Left ventricle myocardium superior (tissue), 1 donor: ENCODE results near the gene CDC42BPB. TPM values are rescaled to one million over a fixed set of nuclear protein-coding genes. Genes with fewer than 3 reads are reported as not detected.

Experiments used
- ATAC-seq: fragments of 200-7000 bp; cut with Tn5 transposase; one replicate; pipeline ENCODE4 v1.9.1; 2020; ENCODE audit warnings: mild to moderate bottlenecking, moderate library complexity
- DNase-seq: peaks from one replicate; pipeline ENCODE4 v3.0.0-alpha.2; 2020
- intact Hi-C: fragments of 100-400 bp; cut with micrococcal nuclease; formaldehyde crosslinking; loops from one replicate; pipeline ENCODE4 v1.11.0; 2022
- long read RNA-seq: library from polyadenylated mRNA; unstranded; transcript quantifications from one replicate; pipeline ENCODE4 v2.0.0, GENCODE V29; 2021
- total RNA-seq: library from RNA; stranded (reverse); fragmentation: NEBNext Ultra II Directional; extraction: Animal tissue kit (Norgen Biotek cat#: 25700); gene quantifications from one replicate; pipeline ENCODE4 v1.2.1, GENCODE V29; 2021
- donor health status: DM: no; HTN: yes; CAD: no; lungs with severe emphysema.

CDC42BPB gene
- total RNA-seq: 75.1 TPM
- long read RNA-seq, partial matches to known transcripts: 31 of 36 reads
- long read RNA-seq, other reads (novel, unspliced or antisense): 5 of 36 reads

DNA sequence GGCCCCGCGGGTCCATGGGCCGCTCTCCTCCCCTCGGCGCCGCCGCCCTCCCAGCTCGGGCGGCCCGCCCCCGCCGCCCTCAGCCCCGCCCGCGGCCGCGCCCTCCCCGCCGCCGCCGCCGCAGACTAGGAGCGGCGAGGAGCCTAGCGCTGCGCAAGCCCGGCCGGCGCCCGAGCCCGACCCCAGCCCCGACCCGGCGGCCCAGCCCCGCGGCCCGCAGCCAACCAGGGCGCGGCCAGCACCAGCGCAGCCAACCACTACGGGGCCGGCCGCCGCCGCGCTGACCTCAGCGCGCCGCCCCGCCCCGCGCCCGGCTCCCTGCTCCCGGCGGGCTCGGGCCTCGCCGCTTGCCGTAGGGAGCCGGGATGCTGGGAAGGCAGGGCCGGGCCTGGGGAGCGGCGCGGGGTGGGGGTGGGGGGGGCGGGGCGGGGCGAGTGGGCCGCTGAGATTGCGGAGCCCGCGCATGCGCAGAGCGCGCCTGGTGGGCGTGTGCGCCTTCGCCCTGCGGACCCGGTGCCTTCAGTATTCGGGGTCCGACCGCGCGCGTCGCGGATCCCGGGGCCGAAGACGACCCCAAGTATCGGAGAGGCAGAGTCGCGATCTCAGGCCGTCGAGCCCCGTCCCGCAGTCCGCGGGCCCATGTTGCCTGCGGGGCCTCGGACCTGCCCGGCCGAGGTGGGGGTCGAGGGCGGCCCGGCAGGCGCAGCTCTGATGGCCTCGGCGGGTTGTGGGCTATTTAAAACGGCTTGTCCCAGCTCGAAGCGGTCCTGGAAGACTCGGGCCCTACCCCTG, at the start of gene CDC42BPB:
TSS of gene CDC42BPB (minus strand) at position 178 of the 792 bp plus-strand sequence. CDS start 376 bp downstream, outside the sequence.
- peak; percentile 96 for ATAC-seq
- intact Hi-C loops: no loop called here
- DNase-seq: peak; percentile 95

GRCh38 chr14:103105580-103106150, 48.3 kb upstream of the CDC42BPB start:
- DNase-seq: no peak
- no peak for ATAC-seq
- intact Hi-C loops: loop anchor here (2.0 to 10.0 kb wide), 2 partner anchors 79 to 189 kb away; no protein-coding TSS in a partner anchor

DNA sequence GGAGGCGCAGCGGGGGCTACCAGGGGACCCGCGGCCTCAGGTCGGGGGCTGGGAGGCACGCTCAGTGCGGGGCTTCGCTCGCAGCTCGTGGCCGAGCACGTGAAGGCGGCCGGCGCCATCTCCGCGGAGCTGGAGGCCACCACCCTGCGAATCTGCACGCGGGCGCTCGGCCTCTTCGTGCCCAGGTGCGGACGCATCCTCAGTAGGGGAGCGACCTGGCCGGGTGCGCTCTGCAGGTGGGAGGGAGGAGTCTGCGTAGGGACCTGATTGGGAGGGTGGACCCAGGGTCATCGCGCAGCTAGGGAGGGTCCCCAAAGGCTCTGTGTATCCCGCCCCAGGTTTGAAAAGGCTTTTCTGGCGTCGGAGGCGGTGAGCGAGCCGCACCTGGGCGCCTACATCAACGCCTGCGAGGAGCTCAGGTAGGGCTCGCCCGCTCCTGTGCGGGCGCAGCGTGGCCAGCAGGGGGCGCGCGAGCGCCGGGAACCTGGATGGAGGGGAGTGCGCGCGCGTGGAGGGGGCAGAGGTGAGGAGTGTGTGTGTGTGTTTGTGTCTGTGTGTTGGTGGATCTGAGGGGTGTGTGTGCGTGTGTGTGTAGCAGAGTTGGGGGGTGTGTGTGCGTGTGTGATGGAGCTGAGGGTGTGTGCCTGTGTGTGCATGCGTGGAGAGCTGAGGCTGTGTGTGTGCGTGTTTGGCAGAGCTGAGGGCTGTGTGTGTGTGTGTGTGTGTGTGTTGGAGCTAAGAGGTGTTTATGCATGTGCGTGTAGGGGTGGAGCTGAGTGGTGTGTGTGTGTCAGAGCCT, 47.5 kb upstream of the CDC42BPB start:
- DNase-seq (peak; percentile 82), ATAC-seq (peak; percentile 85)
- intact Hi-C loops: loop anchor here (2.0 to 10.0 kb wide), 2 partner anchors 80 to 190 kb away; no protein-coding TSS in a partner anchor

DNA sequence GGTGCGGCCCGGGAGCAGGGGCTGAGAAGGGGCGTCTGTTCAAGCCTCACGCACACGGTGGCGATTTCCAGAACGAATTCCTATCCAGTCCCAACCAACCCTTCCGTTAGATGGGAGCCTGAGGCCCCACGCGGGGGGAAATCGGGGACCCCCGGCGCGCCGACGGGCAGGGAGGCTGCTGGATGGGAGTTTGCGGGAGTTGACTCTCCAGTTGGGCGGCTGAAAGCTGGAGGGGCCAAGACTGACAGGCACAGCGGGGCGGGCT, 47.0 kb upstream of the CDC42BPB start:
- DNase-seq: no peak
- ATAC-seq: no peak
- intact Hi-C loops: loop anchor here (2.0 to 10.0 kb wide), 2 partner anchors 80 to 190 kb away; no protein-coding TSS in a partner anchor

DNA sequence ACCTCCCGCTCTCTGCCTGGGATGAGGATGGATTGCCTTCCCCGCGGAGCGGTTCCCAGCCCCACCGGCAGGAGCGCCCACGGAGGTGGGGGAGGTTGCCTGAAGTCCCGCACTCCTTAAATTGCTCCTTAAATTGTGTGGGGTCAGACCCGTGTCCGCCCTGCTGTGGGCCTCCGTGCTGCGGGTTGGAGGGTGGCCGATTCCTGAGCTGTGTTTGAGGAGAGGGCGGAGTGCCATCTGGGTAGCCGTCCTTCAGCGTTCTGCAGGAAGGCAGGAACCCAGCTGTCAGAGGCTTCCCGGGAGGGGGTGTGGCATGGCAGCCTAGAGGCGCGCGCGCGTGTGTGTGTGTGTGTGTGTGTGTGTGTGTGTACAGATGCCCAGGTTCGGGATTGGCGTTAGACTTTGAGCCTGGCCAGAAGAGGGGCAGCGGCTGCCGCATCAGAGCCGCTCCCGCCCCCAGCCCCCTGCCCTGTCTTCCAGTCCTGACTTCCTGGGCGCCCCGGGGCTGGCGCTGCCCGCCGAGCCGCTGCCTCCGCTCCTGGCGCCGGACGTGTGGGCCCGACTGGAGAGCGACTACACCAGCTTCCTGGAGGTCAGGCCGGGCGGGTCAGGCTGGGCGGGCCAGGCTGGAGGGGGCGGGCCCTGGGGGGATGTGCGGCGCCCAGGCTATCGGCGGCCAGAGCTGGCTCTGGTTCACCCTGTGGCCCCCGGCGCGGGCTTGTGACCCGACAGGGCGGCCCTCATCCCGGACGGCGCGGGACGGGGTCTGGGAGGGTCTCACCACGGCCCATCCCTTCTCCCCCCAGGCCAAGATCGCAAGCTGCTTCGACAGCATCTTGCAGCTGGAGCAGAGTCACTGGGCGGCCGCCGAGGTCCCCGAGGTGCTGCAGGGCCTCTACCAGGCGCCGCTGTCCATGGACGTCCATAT, 46.4 kb upstream of the CDC42BPB start:
- ATAC-seq: peak; percentile 60
- intact Hi-C loops: loop anchor here (2.0 to 10.0 kb wide), 2 partner anchors 81 to 191 kb away; no protein-coding TSS in a partner anchor
- peak; percentile 74 for DNase-seq

DNA sequence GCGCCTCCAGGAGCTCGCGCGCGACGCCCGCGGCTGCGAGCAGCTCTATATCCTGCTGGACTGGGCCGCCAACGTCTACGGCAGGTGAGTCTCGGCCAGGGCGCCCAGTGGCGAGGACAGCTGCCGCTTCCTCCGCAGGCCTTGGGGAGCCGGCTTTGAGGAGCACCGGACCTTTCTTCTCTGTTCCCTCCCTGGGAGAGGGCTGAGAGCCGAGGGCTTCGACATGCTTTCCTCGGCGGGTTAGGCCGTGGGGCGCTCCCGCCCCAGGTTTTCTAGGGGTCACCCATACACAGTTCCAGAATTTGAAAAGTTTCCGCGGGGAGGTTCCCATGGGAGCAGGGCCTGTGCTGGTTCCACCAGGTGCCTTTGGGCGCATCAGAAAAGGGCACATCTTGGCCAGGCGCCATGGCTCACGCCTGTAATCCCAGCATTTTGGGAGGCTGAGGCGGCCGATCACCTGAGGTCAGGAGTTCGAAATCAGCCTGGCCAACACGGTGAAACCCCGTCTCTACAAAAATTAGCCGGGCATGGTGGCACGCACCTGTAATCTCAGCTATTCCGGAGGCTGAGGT, 45.4 kb upstream of the CDC42BPB start:
- DNase-seq (peak; percentile 36), ATAC-seq (no peak)
- intact Hi-C loops: loop anchor here (10.0 kb wide), 1 partner anchor 82 kb away; no protein-coding TSS in a partner anchor

DNA sequence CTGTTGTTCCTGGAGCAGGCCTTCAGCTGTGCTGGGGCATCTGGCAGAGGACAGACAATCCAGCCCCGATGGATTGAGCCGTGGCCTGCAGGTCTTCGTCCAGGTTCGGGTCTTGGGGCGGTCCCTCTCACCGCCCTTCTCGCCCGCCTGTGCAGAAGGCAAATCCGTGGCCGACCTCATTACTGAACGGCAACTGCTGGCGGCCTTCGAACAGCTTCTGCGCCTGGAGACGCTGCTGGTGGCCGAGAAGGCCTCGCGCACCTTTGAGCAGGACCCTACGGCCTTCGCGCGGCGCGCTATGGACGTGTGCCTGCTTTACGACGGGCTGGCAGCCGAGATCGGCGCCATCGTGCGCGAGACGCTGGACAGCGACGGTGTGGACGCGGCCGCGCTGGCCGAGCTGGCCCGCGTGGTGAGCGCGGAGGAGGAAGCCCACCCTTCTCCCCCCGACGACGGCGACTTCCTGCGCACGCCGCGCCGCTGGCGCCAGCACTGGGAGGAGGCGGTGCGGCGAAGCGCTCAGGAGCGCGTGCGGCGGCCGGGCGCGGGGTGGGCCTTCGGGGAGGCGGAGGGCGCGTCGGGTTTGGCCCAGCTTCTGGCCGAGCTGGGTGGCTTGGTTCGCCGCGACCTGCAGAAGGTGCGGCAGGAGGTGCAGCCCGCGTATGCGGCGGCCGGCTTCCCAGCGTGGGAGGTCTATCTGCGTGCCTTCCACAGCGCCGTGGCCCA, 44.8 kb upstream of the CDC42BPB start:
- DNase-seq: peak; percentile 34
- intact Hi-C loops: loop anchor here (10.0 kb wide), 1 partner anchor 83 kb away; no protein-coding TSS in a partner anchor
- no peak for ATAC-seq

- DNase-seq (no peak), ATAC-seq (no peak)
- intact Hi-C loops: loop anchor here (10.0 kb wide), 1 partner anchor 83 kb away; no protein-coding TSS in a partner anchor
Observed at GRCh38 chr14:103101257-103101962, 44.1 kb upstream of the CDC42BPB start.

DNA sequence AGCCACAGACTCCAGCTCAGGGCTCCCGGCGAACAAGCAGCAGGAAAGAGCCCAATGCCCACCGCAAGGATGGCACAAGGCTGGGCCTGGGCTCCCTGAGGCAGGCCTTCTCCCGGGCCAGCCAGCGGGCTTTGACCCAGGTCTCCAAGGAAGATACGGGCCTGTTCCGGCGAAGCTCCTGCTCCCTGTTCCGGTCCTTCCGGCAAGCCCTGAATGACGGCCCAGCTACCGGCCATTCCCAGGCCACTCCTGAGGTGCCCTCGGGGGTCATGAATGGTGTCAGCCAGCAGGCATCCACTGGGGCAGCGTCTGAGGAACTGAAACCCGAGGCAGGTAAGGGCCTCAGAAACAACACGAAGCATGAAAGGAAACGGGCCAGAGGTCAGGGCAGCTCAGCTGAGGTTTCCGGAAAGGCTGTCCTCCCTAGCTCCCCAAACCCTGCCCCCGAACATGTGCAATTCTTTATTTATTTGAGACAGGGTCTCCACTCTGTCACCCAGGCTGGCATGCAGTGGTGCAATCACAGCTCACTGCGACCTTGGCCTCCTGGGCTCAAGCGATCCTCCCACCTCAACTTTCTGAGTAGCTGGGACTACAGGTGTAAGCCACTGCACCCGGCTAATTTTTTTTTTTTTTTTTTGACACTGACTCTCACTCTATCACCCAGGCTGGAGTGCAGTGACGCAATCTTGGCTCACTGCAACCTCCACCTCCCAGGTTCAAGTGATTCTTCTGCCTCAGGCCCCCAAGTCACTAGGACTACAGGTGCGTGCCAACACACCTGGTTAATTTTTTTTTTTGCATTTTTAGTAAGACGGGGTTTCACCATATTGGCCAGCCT, 43.2 kb upstream of the CDC42BPB start:
- DNase-seq (peak; percentile 20), ATAC-seq (no peak)
- intact Hi-C loops: loop anchor here (10.0 kb wide), 1 partner anchor 84 kb away; no protein-coding TSS in a partner anchor

DNA sequence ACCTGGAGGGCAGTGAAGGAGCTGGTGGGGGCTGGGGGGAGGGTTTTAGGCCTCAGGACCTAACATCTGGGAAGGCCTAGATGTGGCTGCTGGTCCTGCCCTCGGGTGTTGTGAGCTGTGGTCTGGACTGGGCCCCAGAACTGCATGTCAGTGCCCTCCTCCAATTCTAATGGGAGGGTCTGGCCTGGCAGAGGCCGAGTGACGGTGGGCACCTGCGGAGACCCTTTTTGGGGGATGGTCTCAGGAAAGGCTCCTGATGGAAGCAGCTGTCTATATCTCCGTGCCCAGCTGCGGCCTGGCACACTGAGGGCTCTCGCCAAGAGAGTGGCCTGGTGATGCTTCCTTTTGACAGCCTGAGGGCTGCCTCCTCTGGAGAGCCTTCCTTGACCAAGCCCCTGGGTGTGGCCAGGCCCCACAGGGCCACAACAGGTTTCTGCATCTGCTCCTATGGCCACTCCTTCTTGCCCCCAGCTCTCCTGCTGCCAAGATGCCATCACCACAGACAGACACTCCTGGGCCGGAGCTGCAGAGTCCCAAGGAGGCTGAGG, 42.5 kb upstream of the CDC42BPB start:
- ATAC-seq (no peak), DNase-seq (peak; percentile 12)
- intact Hi-C loops: loop anchor here (10.0 kb wide), 1 partner anchor 85 kb away; no protein-coding TSS in a partner anchor

GRCh38 chr14:103099081-103099732, 41.9 kb upstream of the CDC42BPB start:
- DNase-seq: peak; percentile 29
- intact Hi-C loops: no loop called here
- no peak for ATAC-seq

DNA sequence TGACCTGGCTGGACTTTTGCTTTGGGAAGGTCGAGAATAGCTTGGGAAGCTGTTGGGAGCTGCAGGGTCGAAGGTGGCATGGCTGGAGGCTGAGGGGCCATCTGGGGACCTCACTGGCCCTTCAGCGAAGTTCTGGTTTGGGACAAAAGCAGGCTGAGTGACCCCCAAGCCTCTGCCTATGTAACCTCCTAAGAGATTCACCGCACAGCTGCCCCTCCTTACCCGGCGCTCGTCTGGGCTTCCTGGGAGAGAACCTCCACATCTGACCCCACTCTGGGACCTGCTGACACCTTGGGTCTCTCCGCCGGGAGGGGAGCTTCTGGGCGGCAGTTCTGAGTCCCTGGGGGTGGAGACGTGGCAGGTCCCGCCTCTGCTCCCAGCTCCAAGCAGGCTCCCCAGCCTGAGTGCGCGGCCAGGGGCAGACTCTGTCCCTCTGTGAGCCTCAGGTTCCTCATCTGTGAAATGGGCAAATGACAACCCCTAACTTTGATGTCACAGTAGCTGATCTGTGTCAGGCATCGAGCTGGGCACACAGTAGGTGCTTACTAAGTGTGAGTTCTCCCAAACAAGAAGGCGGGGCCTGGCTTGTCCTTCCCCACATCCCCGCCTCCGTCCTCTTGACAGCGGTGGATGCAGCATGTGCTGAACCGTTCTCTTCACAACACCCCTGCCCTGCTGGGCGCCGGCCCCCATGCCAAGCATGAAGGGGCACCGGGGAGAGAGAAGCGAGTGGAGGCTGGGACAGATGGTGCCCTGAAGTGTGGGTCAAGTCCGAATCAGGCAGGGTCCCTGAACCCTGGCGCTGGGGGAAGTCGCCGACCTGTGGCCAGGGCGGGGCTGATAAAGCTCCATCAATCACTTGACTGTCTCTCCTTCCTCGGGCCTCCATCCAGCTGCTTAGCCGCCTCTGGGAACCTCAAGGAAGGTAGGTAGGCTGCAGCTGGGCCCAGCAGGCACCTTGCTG, 40.9 kb upstream of the CDC42BPB start:
- DNase-seq (peak; percentile 15), ATAC-seq (no peak)
- intact Hi-C loops: no loop called here

- intact Hi-C loops: no loop called here
- DNase-seq (peak; percentile 10), ATAC-seq (no peak)
Observed at GRCh38 chr14:103097244-103097993, 40.1 kb upstream of the CDC42BPB start.
